Suprapubic skin (tissue), 3 donors: Measurements from ENCODE around the gene GTF2B.

Experiments
- POLR2A ChIP-seq, 2 donors: fragments of 450-650 bp; IDR thresholded peaks; one replicate each; pipeline ENCODE4 v1.6.1; 2017; ENCODE audit warnings: antibody characterized with exemption in 2 of 2, mild to moderate bottlenecking in 2 of 2, moderate library complexity in 2 of 2
- TF ChIP-seq, protein P1 (sequence below), 2 donors: fragments of 200-600 bp in 1 of 2; fragments of 450-650 bp in 1 of 2; sonication (generic) in 1 of 2; IDR thresholded peaks; one replicate each; pipeline ENCODE4 v1.5.1; 2016 to 2019; ENCODE audit warnings: antibody characterized with exemption in 2 of 2, mild to moderate bottlenecking in 1 of 2, moderate library complexity in 1 of 2

DNA sequence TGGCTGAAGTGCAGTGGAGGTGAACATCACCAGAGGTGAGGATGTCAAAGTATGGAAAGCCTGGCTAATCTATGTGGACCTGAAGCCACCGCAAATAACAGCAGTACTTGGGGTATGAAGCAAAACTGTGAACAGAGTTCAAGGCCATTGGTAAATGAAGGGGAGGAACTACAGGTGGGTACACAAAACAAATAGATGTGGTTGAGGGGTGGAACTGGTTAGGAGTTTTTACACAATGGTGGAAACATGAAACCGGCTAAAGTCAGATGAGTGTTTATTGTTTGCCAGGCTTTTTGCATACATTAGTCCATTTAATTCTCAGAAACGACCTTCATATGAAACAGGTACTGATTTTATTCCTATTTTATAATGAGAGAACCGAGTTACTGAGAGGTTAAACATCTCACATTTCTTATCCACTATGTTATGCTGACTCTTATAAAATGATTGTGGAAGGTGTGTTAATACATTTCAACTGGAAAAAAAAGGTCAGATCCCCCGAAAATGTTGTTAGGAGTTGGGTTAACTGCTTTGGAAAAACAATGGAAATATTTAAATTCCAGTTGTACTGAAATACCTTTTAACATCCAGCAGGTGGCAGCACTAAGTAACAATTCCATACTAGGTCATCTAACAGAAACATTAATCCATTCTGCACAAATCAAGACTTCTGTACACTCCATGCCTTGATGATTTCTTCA is 44.3 kb upstream of the GTF2B start:
- TF ChIP-seq, protein P1, sequence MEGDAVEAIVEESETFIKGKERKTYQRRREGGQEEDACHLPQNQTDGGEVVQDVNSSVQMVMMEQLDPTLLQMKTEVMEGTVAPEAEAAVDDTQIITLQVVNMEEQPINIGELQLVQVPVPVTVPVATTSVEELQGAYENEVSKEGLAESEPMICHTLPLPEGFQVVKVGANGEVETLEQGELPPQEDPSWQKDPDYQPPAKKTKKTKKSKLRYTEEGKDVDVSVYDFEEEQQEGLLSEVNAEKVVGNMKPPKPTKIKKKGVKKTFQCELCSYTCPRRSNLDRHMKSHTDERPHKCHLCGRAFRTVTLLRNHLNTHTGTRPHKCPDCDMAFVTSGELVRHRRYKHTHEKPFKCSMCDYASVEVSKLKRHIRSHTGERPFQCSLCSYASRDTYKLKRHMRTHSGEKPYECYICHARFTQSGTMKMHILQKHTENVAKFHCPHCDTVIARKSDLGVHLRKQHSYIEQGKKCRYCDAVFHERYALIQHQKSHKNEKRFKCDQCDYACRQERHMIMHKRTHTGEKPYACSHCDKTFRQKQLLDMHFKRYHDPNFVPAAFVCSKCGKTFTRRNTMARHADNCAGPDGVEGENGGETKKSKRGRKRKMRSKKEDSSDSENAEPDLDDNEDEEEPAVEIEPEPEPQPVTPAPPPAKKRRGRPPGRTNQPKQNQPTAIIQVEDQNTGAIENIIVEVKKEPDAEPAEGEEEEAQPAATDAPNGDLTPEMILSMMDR (IDR thresholded peaks at IDR 0.05): peak in 1 of 2 donors; percentile 47
- no peak for TF ChIP-seq POLR2A (IDR thresholded peaks at IDR 0.05)
